Measurements from ENCODE around the gene REPIN1.

REPIN1 gene

GRCh38 chr7:150417863-150418262 is 49.2 kb downstream of the REPIN1 start:
- Histone ChIP-seq H3K79me2 (ENCODE audit: insufficient read depth, low read length) (no peaks in the 10 kb centered on the region), H3K27me3 (ENCODE audit: low read length) (no peaks in the 10 kb centered on the region), H3K4me2 (ENCODE audit: low read depth, low read length, poor library complexity, severe bottlenecking) (no peak overlapping the region), H3K27ac (ENCODE audit: low read depth, low read length) (no peak overlapping the region), H4K20me1 (ENCODE audit: low read depth, low read length) (no peaks in the 10 kb centered on the region), H3K9me3 (ENCODE audit: insufficient read depth, low read length) (no peaks in the 10 kb centered on the region), H3K4me3 (ENCODE audit: insufficient read depth, low read length, poor library complexity, severe bottlenecking) (no peak overlapping the region), H2AFZ (ENCODE audit: low read depth, low read length, severe bottlenecking) (no peak overlapping the region), H3F3A (ENCODE audit: insufficient read depth) (no peaks in the 10 kb centered on the region), H3K9ac (ENCODE audit: low read length) (no peak overlapping the region), H3K9me2 (replicated peaks; ENCODE audit: insufficient read depth, low read length) (no peaks in the 10 kb centered on the region), H3K36me3 (ENCODE audit: low read length) (no peaks in the 10 kb centered on the region)
- no peak for TF ChIP-seq CTCF (IDR thresholded peaks at IDR 0.05; ENCODE audit: insufficient read depth, low read length, poor library complexity, severe bottlenecking)
- TF ChIP-seq EZH2phosphoT487 (conservative IDR thresholded peaks at IDR 0.05; ENCODE audit: low read length): no peak

DNA sequence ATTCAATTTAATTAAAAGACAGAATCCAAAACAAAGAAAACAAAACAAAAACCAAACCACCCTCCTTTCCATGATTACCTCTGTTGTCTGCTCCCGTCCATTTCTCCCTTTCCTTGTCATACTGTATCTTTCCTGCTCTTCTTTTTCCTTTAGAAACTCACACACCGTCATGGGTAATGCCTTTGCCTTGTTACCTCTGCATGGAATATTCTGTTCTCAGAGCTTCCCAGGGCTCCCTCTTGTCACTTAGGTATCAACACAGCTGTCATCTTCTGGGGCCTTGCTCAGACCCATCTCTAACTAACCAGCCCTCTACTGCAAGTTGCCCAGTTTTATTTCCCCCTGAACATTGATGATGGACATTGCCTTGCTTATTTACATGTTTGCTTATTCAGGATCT is 51.6 kb downstream of the REPIN1 start:
- Histone ChIP-seq H3K4me2 (ENCODE audit: low read depth, low read length, poor library complexity, severe bottlenecking) (no peak overlapping the region), H4K20me1 (ENCODE audit: low read depth, low read length) (no peaks in the 10 kb centered on the region), H3K9me2 (replicated peaks; ENCODE audit: insufficient read depth, low read length) (no peaks in the 10 kb centered on the region), H3K36me3 (ENCODE audit: low read length) (no peaks in the 10 kb centered on the region), H3K4me3 (ENCODE audit: insufficient read depth, low read length, poor library complexity, severe bottlenecking) (no peak overlapping the region), H3K79me2 (ENCODE audit: insufficient read depth, low read length) (no peaks in the 10 kb centered on the region), H3K9me3 (ENCODE audit: insufficient read depth, low read length) (no peaks in the 10 kb centered on the region), H3K27ac (ENCODE audit: low read depth, low read length) (no peak overlapping the region), H3K9ac (ENCODE audit: low read length) (no peak overlapping the region), H3K27me3 (ENCODE audit: low read length) (no peaks in the 10 kb centered on the region), H2AFZ (ENCODE audit: low read depth, low read length, severe bottlenecking) (no peak overlapping the region), H3F3A (ENCODE audit: insufficient read depth) (no peaks in the 10 kb centered on the region)
- TF ChIP-seq EZH2phosphoT487 (conservative IDR thresholded peaks at IDR 0.05; ENCODE audit: low read length) (no peak), CTCF (IDR thresholded peaks at IDR 0.05; ENCODE audit: insufficient read depth, low read length, poor library complexity, severe bottlenecking) (no peak)

- no peak overlapping the region for H3K4me2 ChIP-seq (ENCODE audit: low read depth, low read length, poor library complexity, severe bottlenecking)
- no peak overlapping the region for H3K27ac ChIP-seq (ENCODE audit: low read depth, low read length)
- H3K9me2 ChIP-seq (replicated peaks; ENCODE audit: insufficient read depth, low read length): no peaks in the 10 kb centered on the region
- H3K9me3 ChIP-seq (ENCODE audit: insufficient read depth, low read length): no peaks in the 10 kb centered on the region
- no peak for TF ChIP-seq EZH2phosphoT487 (conservative IDR thresholded peaks at IDR 0.05; ENCODE audit: low read length)
- TF ChIP-seq CTCF (IDR thresholded peaks at IDR 0.05; ENCODE audit: insufficient read depth, low read length, poor library complexity, severe bottlenecking): peak; percentile 63
- no peaks in the 10 kb centered on the region for H3K27me3 ChIP-seq (ENCODE audit: low read length)
- no peak overlapping the region for H2AFZ ChIP-seq (ENCODE audit: low read depth, low read length, severe bottlenecking)
- H4K20me1 ChIP-seq (ENCODE audit: low read depth, low read length): no peaks in the 10 kb centered on the region
- H3K36me3 ChIP-seq (ENCODE audit: low read length): no peaks in the 10 kb centered on the region
- H3K79me2 ChIP-seq (ENCODE audit: insufficient read depth, low read length): no peaks in the 10 kb centered on the region
- no peak overlapping the region for H3K4me3 ChIP-seq (ENCODE audit: insufficient read depth, low read length, poor library complexity, severe bottlenecking)
- no peaks in the 10 kb centered on the region for H3F3A ChIP-seq (ENCODE audit: insufficient read depth)
- no peak overlapping the region for H3K9ac ChIP-seq (ENCODE audit: low read length)
Observed at GRCh38 chr7:150420987-150421674, 52.5 kb downstream of the REPIN1 start.

All from SU-DHL-6 (cell line).